ENCODE results near the gene RGS3.

The RGS3 gene

GRCh38 chr9:113463418-113464285 is at the start of gene RGS3:
Gene RGS3 (plus strand): TSS chr9:113463727. CDS start chr9:113463803, 76 bp downstream.
- no peaks in the 10 kb centered on the region; the same call in 1 of the 2 replicates for H3K27me3 ChIP-seq (replicated peaks; ENCODE audit: control insufficient read depth, insufficient read depth, low read length)
- no peak for TF ChIP-seq CTCF (IDR thresholded peaks at IDR 0.05; ENCODE audit: insufficient read depth, low read length, poor library complexity, severe bottlenecking)
- no peak within 1 kb of the TSS for H3K4me3 ChIP-seq (replicated peaks; ENCODE audit: low read depth, low read length)
- no peaks in the 10 kb centered on the region for H3K36me3 ChIP-seq (ENCODE audit: control insufficient read depth, insufficient read depth, low read length)
- no peak for DNase-seq (ENCODE audit: extremely low read depth, insufficient read length)

GRCh38 chr9:113416149-113416721 is 47.3 kb upstream of the RGS3 start:
- Histone ChIP-seq H3K36me3 (ENCODE audit: control insufficient read depth, insufficient read depth, low read length) (no peaks in the 10 kb centered on the region), H3K4me3 (replicated peaks; ENCODE audit: low read depth, low read length) (no peak overlapping the region), H3K27me3 (replicated peaks; ENCODE audit: control insufficient read depth, insufficient read depth, low read length) (no peaks in the 10 kb centered on the region)
- DNase-seq (ENCODE audit: extremely low read depth, insufficient read length): peak; percentile 20
- TF ChIP-seq CTCF (IDR thresholded peaks at IDR 0.05; ENCODE audit: insufficient read depth, low read length, poor library complexity, severe bottlenecking): no peak

GRCh38 chr9:113417370-113417769 is 46.2 kb upstream of the RGS3 start:
- no peak for DNase-seq (ENCODE audit: extremely low read depth, insufficient read length)
- H3K27me3 ChIP-seq (replicated peaks; ENCODE audit: control insufficient read depth, insufficient read depth, low read length): no peaks in the 10 kb centered on the region
- TF ChIP-seq CTCF (IDR thresholded peaks at IDR 0.05; ENCODE audit: insufficient read depth, low read length, poor library complexity, severe bottlenecking): no peak
- H3K4me3 ChIP-seq (replicated peaks; ENCODE audit: low read depth, low read length): no peak overlapping the region
- no peaks in the 10 kb centered on the region for H3K36me3 ChIP-seq (ENCODE audit: control insufficient read depth, insufficient read depth, low read length)

- H3K36me3 ChIP-seq (ENCODE audit: control insufficient read depth, insufficient read depth, low read length): no peaks in the 10 kb centered on the region
- TF ChIP-seq CTCF (IDR thresholded peaks at IDR 0.05; ENCODE audit: insufficient read depth, low read length, poor library complexity, severe bottlenecking): no peak
- no peaks in the 10 kb centered on the region for H3K27me3 ChIP-seq (replicated peaks; ENCODE audit: control insufficient read depth, insufficient read depth, low read length)
- DNase-seq (ENCODE audit: extremely low read depth, insufficient read length): no peak
- H3K4me3 ChIP-seq (replicated peaks; ENCODE audit: low read depth, low read length): no peak overlapping the region
Observed at GRCh38 chr9:113421726-113422125, 41.8 kb upstream of the RGS3 start.

- Histone ChIP-seq H3K36me3 (ENCODE audit: control insufficient read depth, insufficient read depth, low read length) (no peaks in the 10 kb centered on the region), H3K4me3 (replicated peaks; ENCODE audit: low read depth, low read length) (no peak overlapping the region), H3K27me3 (replicated peaks; ENCODE audit: control insufficient read depth, insufficient read depth, low read length) (no peaks in the 10 kb centered on the region)
- no peak for TF ChIP-seq CTCF (IDR thresholded peaks at IDR 0.05; ENCODE audit: insufficient read depth, low read length, poor library complexity, severe bottlenecking)
- DNase-seq (ENCODE audit: extremely low read depth, insufficient read length): no peak
Observed at GRCh38 chr9:113425072-113425471, 38.5 kb upstream of the RGS3 start.

All from GM06990 (cell line).